ENCODE data around the gene NPEPL1.

DNA sequence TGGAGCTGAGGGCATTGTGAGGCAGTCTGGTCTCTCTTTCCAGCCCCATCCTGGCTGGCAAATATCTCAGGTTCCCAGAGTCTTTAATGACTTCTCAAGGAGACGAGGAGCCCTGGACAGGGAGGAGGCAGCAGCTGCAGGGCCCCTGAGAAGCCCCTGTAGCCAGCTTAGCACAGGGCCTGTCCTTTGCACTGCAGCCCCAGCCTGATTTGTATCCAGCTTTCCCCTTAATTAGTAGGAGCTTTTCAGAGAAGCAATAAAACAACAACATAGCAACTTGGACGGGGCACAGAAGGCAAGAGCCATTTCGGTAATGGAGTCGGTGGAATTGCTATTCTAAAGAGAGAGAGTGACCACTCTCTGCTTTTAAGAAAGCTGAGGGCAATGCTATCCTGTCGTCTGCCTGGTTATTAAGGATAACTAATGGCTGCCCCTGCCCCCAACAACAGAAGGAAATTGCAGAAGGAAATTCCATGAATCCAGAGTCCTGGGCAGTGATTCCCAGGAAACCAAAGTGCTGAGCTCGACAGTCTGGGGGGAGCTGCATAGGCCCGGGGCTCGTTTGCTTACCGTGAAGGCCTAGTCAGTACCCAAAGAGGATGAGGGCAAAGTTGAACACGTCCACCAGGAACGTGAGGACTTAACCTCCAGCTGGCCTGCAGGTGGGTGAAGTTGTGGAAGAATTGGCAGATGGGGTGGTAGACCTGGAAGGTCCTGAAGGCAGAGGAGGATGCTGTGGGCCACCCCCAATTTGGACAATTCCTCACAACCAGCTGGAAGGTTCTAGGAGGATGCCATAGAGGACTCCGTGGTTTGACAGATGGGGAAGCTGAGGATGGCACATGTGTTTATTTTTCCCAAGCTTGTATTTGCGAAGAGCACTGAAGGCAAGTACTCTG is 50.3 kb downstream of the NPEPL1 start:
- TF ChIP-seq, protein P1, sequence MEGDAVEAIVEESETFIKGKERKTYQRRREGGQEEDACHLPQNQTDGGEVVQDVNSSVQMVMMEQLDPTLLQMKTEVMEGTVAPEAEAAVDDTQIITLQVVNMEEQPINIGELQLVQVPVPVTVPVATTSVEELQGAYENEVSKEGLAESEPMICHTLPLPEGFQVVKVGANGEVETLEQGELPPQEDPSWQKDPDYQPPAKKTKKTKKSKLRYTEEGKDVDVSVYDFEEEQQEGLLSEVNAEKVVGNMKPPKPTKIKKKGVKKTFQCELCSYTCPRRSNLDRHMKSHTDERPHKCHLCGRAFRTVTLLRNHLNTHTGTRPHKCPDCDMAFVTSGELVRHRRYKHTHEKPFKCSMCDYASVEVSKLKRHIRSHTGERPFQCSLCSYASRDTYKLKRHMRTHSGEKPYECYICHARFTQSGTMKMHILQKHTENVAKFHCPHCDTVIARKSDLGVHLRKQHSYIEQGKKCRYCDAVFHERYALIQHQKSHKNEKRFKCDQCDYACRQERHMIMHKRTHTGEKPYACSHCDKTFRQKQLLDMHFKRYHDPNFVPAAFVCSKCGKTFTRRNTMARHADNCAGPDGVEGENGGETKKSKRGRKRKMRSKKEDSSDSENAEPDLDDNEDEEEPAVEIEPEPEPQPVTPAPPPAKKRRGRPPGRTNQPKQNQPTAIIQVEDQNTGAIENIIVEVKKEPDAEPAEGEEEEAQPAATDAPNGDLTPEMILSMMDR (IDR thresholded peaks at IDR 0.05) = no peak
- no peak for TF ChIP-seq POLR2AphosphoS5 (IDR thresholded peaks at IDR 0.05)
- no peak for TF ChIP-seq POLR2A (IDR thresholded peaks at IDR 0.05)
- no peak for TF ChIP-seq EP300 (IDR thresholded peaks at IDR 0.05)
